Airway epithelial cell (primary cell): ENCODE results near the gene VLDLR. TPM values are rescaled to one million over a fixed set of nuclear protein-coding genes. Genes with fewer than 3 reads are reported as not detected.

ENCODE experiments used
- total RNA-seq: library from RNA; depleted of rRNA; stranded (reverse); fragments of >200 nt; gene quantifications from 2 replicates; pipeline ENCODE4 v1.2.3, GENCODE V29; 2015

Gene VLDLR
- total RNA-seq = 11.8 and 15.2 TPM in 2 replicates

DNA sequence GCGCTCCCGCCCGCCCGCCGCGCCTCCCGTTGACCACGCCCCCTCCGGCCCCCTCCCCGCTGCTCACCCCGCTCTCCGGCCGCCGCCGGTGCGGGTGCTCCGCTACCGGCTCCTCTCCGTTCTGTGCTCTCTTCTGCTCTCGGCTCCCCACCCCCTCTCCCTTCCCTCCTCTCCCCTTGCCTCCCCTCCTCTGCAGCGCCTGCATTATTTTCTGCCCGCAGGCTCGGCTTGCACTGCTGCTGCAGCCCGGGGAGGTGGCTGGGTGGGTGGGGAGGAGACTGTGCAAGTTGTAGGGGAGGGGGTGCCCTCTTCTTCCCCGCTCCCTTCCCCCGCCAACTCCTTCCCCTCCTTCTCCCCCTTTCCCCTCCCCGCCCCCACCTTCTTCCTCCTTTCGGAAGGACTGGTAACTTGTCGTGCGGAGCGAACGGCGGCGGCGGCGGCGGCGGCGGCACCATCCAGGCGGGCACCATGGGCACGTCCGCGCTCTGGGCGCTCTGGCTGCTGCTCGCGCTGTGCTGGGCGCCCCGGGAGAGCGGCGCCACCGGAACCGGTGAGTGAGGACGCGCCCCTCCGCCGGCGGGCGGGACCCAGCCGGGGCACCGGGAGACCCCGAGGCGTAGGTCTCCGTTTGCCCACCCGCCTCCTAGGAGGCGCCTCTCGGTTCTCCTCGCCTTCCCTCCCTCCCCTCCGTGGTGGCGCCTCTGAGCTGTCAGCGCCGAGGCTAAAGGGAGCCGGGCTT, at the start of gene VLDLR:
TSS of gene VLDLR (plus strand) at position 66 of the 739 bp plus-strand sequence. CDS start at position 469, 403 bp downstream.

Other genes with a start within 250 kb of the VLDLR start
- not detected in 2 replicates for gene KCNV2, start 95.7 kb downstream of the VLDLR start, total RNA-seq
- 48.1 and 48.2 TPM in 2 replicates for gene PUM3, start 222.3 kb downstream of the VLDLR start, total RNA-seq